Activated CD4-positive, alpha-beta T cell treated with anti-CD3 and anti-CD28 coated beads, Interleukin-2, amount 10 ng/mL, durations not matched to agents 7 days and 5 days (primary cell): Measurements from ENCODE around the gene ZBP1. TPM values are rescaled to one million over a fixed set of nuclear protein-coding genes. Genes with fewer than 3 reads are reported as not detected.

Experiments used
- CTCF ChIA-PET: fragments of 350-600 bp; sonication (Branson Sonifier 250); formaldehyde crosslinking; loops from one replicate; lab custom pipeline; 2021; ENCODE audit warnings: antibody characterized with exemption; lab: Charles Lee
- POLR2A ChIA-PET: fragments of 350-600 bp; sonication (Branson Sonifier 250); formaldehyde crosslinking; loops from one replicate; lab custom pipeline; 2021; ENCODE audit warnings: antibody characterized with exemption; lab: Charles Lee
- DNase-seq: peaks from one replicate; pipeline ENCODE4 v3.0.0-alpha.2; 2020
- H3K27ac Mint-ChIP-seq: one replicate; pipeline ENCODE4 v1.8.0; 2021; ENCODE audit warnings: mild to moderate bottlenecking, moderate library complexity, mixed read lengths
- H3K27me3 Mint-ChIP-seq: one replicate; pipeline ENCODE4 v1.8.0; 2021; ENCODE audit warnings: mixed read lengths
- H3K36me3 Mint-ChIP-seq: one replicate; pipeline ENCODE4 v1.8.0; 2021; ENCODE audit warnings: low read depth, mixed read lengths
- H3K4me1 Mint-ChIP-seq: one replicate; pipeline ENCODE4 v1.8.0; 2021; ENCODE audit warnings: mixed read lengths
- H3K4me3 Mint-ChIP-seq: one replicate; pipeline ENCODE4 v1.8.0; 2021; ENCODE audit warnings: mild to moderate bottlenecking, moderate library complexity, mixed read lengths
- H3K9me3 Mint-ChIP-seq: one replicate; pipeline ENCODE4 v1.8.0; 2021; ENCODE audit warnings: mixed read lengths
- total RNA-seq, 2 experiments: library from RNA; stranded (reverse); gene quantifications; one replicate each; pipeline ENCODE4 v1.2.3, GENCODE V29; 2021

ZBP1 gene
- total RNA-seq, 2 experiments from 2014 or later, result 28.3 to 31.4 TPM

GRCh38 chr20:57662456-57663240, 42.4 kb upstream of the ZBP1 start:
- peaks cover 2% of the 10 kb centered on the region for H3K36me3 Mint-ChIP-seq
- POLR2A ChIA-PET, result no interaction called here
- no peak overlapping the region for H3K27ac Mint-ChIP-seq
- CTCF ChIA-PET, result no interaction called here
- H3K27me3 Mint-ChIP-seq, result no peaks in the 10 kb centered on the region
- peaks cover 5% of the 10 kb centered on the region for H3K9me3 Mint-ChIP-seq
- DNase-seq, result no peak
- peaks cover 14% of the 10 kb centered on the region for H3K4me1 Mint-ChIP-seq
- H3K4me3 Mint-ChIP-seq, result no peak overlapping the region

- H3K36me3 Mint-ChIP-seq, result peaks cover 2% of the 10 kb centered on the region
- H3K4me1 Mint-ChIP-seq, result peaks cover 20% of the 10 kb centered on the region
- peaks cover 5% of the 10 kb centered on the region for H3K9me3 Mint-ChIP-seq
- H3K27me3 Mint-ChIP-seq, result no peaks in the 10 kb centered on the region
- no peak overlapping the region for H3K27ac Mint-ChIP-seq
- no peak overlapping the region for H3K4me3 Mint-ChIP-seq
- ChIA-PET CTCF (no interaction called here), POLR2A (no interaction called here)
- no peak for DNase-seq
These were observed 41.7 kb upstream of the ZBP1 start for GRCh38 chr20:57661746-57662455.

GRCh38 chr20:57660922-57661745, 40.9 kb upstream of the ZBP1 start:
- peaks cover 20% of the 10 kb centered on the region for H3K4me1 Mint-ChIP-seq
- no peak for DNase-seq
- H3K9me3 Mint-ChIP-seq, result peaks cover 5% of the 10 kb centered on the region
- CTCF ChIA-PET, result no interaction called here
- H3K27me3 Mint-ChIP-seq, result no peaks in the 10 kb centered on the region
- H3K4me3 Mint-ChIP-seq, result no peak overlapping the region
- POLR2A ChIA-PET, result no interaction called here
- no peak overlapping the region for H3K27ac Mint-ChIP-seq
- peaks cover 2% of the 10 kb centered on the region for H3K36me3 Mint-ChIP-seq

- POLR2A ChIA-PET, result interaction anchor here (0.6 kb wide), 1 partner anchor 1601 kb away, joined by 5 read pairs; no protein-coding TSS in a partner anchor
- Mint-ChIP-seq H3K9me3 (peaks cover 5% of the 10 kb centered on the region), H3K27me3 (no peaks in the 10 kb centered on the region), H3K4me1 (peaks cover 20% of the 10 kb centered on the region), H3K27ac (no peak overlapping the region), H3K36me3 (peaks cover 2% of the 10 kb centered on the region), H3K4me3 (no peak overlapping the region)
- DNase-seq, result no peak
- CTCF ChIA-PET, result no interaction called here
These were observed 40.1 kb upstream of the ZBP1 start for GRCh38 chr20:57660181-57660921.

GRCh38 chr20:57659517-57660180, 39.4 kb upstream of the ZBP1 start:
- no peak for DNase-seq
- CTCF ChIA-PET, result interaction anchor here (1.4 kb wide), 1 partner anchor 21 kb away, joined by 3 read pairs; no protein-coding TSS in a partner anchor
- H3K4me1 Mint-ChIP-seq, result peaks cover 20% of the 10 kb centered on the region
- H3K4me3 Mint-ChIP-seq, result no peak overlapping the region
- peaks cover 5% of the 10 kb centered on the region for H3K9me3 Mint-ChIP-seq
- no peak overlapping the region for H3K27ac Mint-ChIP-seq
- H3K27me3 Mint-ChIP-seq, result no peaks in the 10 kb centered on the region
- POLR2A ChIA-PET, result interaction anchor here (0.6 kb wide), 1 partner anchor 1601 kb away, joined by 5 read pairs; no protein-coding TSS in a partner anchor
- peaks cover 2% of the 10 kb centered on the region for H3K36me3 Mint-ChIP-seq

GRCh38 chr20:57658833-57659516, 38.7 kb upstream of the ZBP1 start:
- Mint-ChIP-seq H3K4me1 (peaks cover 20% of the 10 kb centered on the region), H3K36me3 (peaks cover 2% of the 10 kb centered on the region), H3K4me3 (no peak overlapping the region), H3K9me3 (peaks cover 5% of the 10 kb centered on the region), H3K27ac (no peak overlapping the region), H3K27me3 (no peaks in the 10 kb centered on the region)
- DNase-seq, result no peak
- ChIA-PET POLR2A (no interaction called here), CTCF (interaction anchor here (1.4 kb wide), 1 partner anchor 21 kb away, joined by 3 read pairs; no protein-coding TSS in a partner anchor)

- H3K9me3 Mint-ChIP-seq, result peaks cover 5% of the 10 kb centered on the region
- H3K27me3 Mint-ChIP-seq, result no peaks in the 10 kb centered on the region
- peaks cover 2% of the 10 kb centered on the region for H3K36me3 Mint-ChIP-seq
- ChIA-PET POLR2A (no interaction called here), CTCF (interaction anchor here (1.4 kb wide), 1 partner anchor 22 kb away, joined by 3 read pairs; no protein-coding TSS in a partner anchor)
- peak overlapping the region; percentile 90 for H3K27ac Mint-ChIP-seq
- H3K4me1 Mint-ChIP-seq, result peaks cover 20% of the 10 kb centered on the region
- DNase-seq, result no peak
- H3K4me3 Mint-ChIP-seq, result no peak overlapping the region
These were observed 38.2 kb upstream of the ZBP1 start for GRCh38 chr20:57658447-57658832.

- POLR2A ChIA-PET, result no interaction called here
These were observed 37.6 kb upstream of the ZBP1 start for GRCh38 chr20:57657535-57658446.

GRCh38 chr20:57656821-57657534, 36.8 kb upstream of the ZBP1 start:
- H3K27me3 Mint-ChIP-seq, result no peaks in the 10 kb centered on the region
- peaks cover 20% of the 10 kb centered on the region for H3K4me1 Mint-ChIP-seq
- POLR2A ChIA-PET, result no interaction called here
- DNase-seq, result no peak
- peaks cover 2% of the 10 kb centered on the region for H3K36me3 Mint-ChIP-seq
- CTCF ChIA-PET, result interaction anchor here (2.0 kb wide), 1 partner anchor 35 kb away, joined by 5 read pairs; no protein-coding TSS in a partner anchor
- peaks cover 5% of the 10 kb centered on the region for H3K9me3 Mint-ChIP-seq
- H3K27ac Mint-ChIP-seq, result no peak overlapping the region
- no peak overlapping the region for H3K4me3 Mint-ChIP-seq

More at GRCh38 chr20:57657535-57658446, 37.6 kb upstream of the ZBP1 start:
- Mint-ChIP-seq H3K9me3 (peaks cover 5% of the 10 kb centered on the region), H3K27ac (peak overlapping the region; percentile 90), H3K4me1 (peaks cover 20% of the 10 kb centered on the region), H3K4me3 (no peak overlapping the region), H3K27me3 (no peaks in the 10 kb centered on the region), H3K36me3 (peaks cover 2% of the 10 kb centered on the region)
- CTCF ChIA-PET, result interaction anchor here (1.4 to 2.0 kb wide), 2 partner anchors 22 to 36 kb away, joined by 3 to 5 read pairs; no protein-coding TSS in a partner anchor
- DNase-seq, result peak; percentile 64

- DNase-seq, result no peak
- Mint-ChIP-seq H3K27me3 (no peaks in the 10 kb centered on the region), H3K4me3 (no peak overlapping the region), H3K4me1 (peaks cover 20% of the 10 kb centered on the region), H3K9me3 (peaks cover 5% of the 10 kb centered on the region), H3K27ac (no peak overlapping the region), H3K36me3 (peaks cover 2% of the 10 kb centered on the region)
- ChIA-PET CTCF (interaction anchor here (2.0 kb wide), 1 partner anchor 34 kb away, joined by 5 read pairs; no protein-coding TSS in a partner anchor), POLR2A (no interaction called here)
These were observed 36.1 kb upstream of the ZBP1 start for GRCh38 chr20:57656252-57656820.
